HG03342 (cell line): ENCODE data around the gene RAD51B.
A peak's percentile ranks its signal among the peaks of the same experiment; 100 is the strongest.
"Not testable (repeated sequence)": the region's sequence is repeated elsewhere in the genome, so short reads cannot be mapped to it uniquely, and the experiment has no call there.

ENCODE experiments used
- ATAC-seq: cut with Tn5 transposase; IDR thresholded peaks from one replicate; pipeline ENCODE4 v1.9.1; 2021; ENCODE audit warnings: mild to moderate bottlenecking, moderate library complexity; ENCODE audit not compliant: unreplicated experiment

Gene RAD51B

GRCh38 chr14:68285421-68286179 lies 466.0 kb downstream of the RAD51B start:
- ATAC-seq = no peak

DNA sequence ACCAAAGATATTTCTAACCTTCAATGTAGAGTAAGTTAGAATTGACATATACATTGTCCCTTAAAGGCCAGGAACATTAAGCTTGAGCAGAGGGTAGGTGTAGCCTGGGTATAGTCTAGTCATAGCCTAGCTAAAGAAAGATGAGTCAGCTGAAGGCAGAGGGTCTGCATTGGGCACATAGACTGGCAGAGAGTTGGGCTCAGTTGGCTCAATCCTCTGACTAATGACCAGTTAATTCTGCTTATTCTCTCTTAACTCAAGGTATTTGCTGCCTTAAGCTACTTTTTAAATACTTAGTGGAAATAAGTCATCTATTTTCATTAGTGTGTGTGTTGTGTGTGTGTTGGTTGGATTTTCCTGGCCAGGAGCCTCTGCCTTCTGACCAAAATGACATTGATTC lies 467.1 kb downstream of the RAD51B start:
- no peak for ATAC-seq

DNA sequence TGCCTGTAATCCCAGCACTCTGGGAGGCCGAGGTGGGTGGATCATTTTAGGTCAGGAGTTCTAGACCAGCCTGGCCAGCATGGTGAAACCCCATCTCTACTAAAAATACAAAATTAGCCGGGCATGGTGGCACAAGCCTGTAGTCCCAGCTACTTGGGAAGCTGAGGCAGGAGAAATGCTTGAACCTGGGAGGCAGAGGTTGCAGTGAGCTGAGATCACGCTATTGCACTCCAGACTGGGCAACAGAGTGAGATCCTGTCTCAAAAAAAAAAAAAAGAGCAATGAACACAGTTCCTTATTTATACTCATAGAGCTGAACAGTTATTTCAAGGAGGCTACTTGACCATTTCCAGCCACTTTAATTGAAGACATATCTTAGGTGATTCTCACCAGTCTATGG lies 469.9 kb downstream of the RAD51B start:
- ATAC-seq = not testable (repeated sequence)

GRCh38 chr14:68291820-68292219 lies 472.2 kb downstream of the RAD51B start:
- ATAC-seq = no peak

DNA sequence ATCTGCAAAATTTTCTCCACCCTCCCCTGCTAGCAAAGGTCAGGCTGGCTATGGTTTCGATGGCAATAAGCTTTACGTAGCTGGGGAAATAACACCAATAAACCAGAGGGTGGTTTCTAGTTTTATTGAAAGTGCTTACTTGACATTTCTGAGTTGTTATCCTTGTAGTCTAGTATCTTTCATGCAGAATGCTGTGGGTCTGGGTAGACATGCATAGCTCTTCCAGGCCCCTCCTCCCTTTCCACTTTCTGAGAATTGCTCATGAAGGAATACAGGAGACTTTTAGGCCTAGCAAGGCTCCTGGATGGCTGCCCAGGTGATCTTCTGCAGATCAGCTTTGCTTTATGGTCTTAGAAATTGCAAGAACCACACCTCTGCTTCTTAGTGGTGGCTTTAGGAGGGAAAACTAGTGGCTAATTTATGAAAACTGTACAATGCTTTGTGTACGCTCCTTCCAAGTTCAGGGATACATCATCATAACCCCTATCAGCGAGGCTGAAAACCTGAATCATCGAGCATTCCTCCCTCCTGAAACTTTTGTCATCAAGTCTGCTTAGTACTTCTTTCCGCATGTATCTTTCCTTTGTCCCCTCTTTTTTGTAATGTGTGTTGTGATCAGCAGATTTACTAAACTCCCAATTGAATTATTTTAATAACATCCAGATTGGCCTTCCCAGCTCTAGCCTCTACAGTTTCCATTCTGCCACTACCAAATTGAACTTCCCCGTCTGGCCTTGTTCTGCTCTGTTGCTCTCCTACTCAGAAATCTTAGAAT lies 473.0 kb downstream of the RAD51B start:
- no peak for ATAC-seq

GRCh38 chr14:68293404-68293803 lies 473.8 kb downstream of the RAD51B start:
- ATAC-seq = no peak

- no peak for ATAC-seq
These were observed 475.8 kb downstream of the RAD51B start for GRCh38 chr14:68295316-68295816.

DNA sequence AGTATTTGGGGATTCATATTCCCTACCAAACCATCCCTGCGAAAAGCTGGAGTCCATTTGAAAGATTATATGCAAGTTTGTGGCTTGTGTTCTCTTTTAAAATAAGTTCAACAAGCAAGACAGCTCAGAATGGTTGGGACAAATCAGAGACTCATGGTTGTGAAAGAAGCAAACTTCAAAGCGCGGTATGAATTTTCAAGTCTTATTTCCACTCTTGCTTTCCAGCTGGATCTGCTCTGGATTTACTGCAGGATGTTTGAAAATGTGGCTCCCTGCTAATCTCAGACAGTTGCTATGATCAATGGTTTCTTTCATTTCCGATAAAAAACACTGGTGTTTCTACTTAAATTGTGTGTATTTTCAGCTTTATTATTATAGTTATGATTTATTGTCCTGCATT lies 477.5 kb downstream of the RAD51B start:
- no peak for ATAC-seq

DNA sequence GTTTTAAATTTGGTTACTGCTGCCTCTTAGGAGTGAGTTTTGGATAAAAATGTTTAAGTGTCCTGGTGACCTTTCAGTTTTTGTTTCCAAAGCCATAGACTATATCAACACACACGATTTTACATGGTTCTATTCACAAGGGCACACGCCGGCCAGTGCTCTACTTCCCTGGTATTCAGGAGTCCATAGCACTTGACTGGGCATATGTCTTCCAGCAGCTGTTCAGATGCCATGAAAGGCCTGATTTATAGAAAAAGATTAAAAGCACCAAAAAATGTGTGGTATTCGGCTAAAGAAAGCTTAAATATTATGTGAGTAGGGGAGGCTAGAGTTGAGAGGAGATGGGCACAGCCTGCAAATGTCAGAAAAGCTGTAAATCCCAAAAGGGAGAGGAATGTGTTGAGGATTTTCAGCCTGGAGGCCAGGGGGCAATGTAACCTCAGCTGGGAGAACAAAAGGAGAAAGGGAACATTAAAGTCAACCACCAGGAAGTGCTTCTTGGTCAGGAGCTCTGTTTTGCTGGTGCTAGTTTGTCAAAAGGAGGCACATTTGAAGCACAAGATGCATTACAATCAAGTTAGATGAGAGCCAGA lies 478.4 kb downstream of the RAD51B start:
- no peak for ATAC-seq

- ATAC-seq = no peak
These were observed 481.0 kb downstream of the RAD51B start for GRCh38 chr14:68300608-68301007.

DNA sequence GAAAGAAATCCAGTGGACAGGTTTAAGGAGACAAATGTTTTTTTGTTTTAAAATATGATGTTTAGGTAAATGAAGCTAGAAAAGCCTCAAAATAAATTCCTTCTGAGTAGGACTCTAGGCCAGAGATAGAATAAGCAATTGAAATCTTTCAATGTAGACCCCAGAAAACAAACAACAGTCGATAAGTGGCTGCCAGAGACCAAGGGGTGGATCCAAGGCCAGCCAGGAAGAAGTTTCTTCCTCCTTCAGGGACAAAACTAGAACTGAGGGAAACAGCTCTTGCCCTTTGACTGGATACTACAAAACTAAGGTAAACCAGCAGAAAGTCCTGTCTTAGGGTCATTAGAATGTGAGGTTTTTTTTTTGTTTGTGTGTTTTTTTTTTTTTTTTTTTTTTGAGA lies 481.6 kb downstream of the RAD51B start:
- ATAC-seq = no peak

DNA sequence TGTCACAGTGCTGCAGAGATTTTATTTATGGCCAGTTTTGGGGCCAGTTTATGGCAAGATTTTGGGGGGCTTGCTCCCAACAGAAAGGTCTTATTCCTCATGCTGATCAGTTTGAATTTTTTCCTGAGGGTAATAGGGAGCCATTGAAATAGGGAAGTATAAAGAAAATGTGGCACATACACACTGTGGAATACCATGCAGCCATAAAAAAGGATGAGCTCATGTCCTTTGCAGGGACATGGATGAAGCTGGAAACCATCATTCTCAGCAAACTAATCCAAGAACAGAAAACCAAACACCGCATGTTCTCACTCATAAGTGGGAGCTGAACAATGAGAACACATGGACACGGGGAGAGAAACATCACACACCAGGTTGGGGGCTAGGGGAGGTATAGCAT lies 483.4 kb downstream of the RAD51B start:
- not testable (repeated sequence) for ATAC-seq

DNA sequence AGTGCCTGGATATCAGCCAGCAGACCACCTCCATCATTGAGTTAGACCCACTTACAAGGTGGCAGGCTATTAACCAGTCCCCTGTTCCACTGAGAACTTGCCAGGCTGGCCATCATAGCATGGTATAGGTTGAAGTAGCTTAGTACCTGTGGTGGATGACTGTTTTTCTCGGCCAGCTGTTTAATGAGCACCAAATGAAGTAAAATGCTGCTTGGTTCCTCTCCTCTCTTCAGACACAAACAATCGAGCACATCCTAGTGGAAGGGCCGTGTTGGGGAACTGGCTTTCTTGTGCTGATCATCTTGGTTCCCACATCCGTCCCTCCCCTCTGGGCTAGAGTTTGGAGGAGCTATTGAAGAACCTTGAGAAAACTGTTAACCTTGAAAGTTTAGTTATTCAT lies 486.2 kb downstream of the RAD51B start:
- ATAC-seq = no peak

DNA sequence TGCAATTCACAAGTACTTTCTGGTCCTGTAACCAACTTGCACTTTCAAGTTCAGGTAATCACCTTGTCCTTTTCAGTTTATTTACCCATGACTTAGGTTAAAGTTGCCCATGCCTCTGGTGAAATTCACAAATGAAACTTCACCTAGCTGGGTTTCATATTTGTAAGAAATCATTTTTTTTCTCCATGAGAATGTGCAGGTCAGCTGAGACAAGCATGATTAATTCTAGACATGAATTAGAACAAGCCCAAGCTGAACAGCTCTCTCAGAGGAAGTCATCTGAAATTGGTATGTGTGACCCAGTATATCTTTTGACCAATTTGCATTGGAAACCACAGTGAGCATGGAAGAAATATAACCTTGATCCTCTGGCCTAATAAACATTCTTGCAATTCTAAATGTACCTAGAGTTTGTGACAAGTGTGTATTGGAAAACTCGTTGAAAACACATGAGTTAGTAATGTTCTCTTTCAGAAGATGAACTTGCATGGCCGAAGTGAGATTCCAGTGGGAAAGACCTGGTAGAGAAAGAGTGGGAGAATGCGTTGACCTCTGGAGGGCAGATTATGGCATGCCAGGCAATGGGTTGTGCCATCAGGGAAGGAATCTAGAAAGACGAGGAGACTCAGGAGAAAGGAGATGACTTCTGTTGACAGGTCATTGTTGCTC lies 486.8 kb downstream of the RAD51B start:
- peak; percentile 74 for ATAC-seq

DNA sequence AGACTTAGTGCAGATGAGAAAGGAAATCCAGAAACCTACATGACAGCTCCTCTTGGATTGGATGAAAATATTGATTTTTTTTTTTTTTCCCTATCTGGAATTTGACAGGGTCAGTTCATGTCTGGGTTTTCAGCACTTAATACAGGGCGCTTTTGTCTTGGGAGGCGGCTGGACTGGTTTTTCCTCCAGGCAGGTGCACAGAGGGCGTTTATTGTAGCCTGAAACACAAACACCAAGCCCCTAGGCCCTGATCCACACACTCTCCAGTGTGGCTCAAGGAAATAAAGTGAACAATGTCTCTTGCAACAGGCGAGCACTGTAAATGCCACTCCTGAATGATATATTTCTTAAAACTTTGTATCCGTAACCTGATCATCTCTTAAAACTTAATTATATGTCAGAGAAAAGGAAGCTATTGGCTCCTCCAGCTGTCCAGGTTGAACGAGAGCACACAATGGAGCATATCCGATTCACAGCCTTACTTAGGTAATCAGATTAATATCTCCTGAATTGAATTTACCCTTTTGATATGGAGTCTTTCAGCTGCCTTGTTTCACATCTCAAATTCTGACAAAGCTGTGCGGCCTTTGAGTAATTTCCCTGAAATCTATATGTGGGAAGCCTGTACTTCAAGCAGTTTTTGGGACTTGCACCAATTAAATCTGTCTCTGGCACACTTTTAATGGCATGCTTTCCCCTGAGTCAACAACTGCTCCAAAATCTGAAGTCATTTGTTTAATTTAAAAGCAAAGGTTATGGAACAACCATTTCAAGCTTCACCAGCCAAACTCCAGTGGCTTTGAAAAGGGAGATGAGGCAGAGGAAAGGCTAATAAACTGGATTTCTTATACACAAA lies 487.6 kb downstream of the RAD51B start:
- ATAC-seq = peak; percentile 4

DNA sequence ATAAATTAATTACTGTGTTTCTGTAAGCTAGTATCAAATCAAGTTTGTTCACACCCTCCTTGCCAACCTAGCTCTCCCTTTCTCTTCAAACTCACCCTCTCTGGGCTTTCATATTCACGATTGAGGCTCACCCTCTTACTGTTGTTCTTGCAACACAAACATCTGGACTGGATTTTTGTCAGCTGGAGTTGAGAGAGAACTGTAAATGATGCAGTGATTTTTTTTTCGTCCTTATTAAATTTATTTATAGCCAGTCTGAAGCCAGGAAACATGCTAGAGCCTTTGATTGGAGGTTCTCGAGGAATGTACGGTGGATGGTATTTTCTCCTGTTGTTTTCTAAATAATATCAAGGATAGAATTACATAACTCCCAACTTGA lies 488.2 kb downstream of the RAD51B start:
- no peak for ATAC-seq

- ATAC-seq = no peak
These were observed 489.3 kb downstream of the RAD51B start for GRCh38 chr14:68308726-68309520.

GRCh38 chr14:68309616-68310015 lies 490.0 kb downstream of the RAD51B start:
- no peak for ATAC-seq

DNA sequence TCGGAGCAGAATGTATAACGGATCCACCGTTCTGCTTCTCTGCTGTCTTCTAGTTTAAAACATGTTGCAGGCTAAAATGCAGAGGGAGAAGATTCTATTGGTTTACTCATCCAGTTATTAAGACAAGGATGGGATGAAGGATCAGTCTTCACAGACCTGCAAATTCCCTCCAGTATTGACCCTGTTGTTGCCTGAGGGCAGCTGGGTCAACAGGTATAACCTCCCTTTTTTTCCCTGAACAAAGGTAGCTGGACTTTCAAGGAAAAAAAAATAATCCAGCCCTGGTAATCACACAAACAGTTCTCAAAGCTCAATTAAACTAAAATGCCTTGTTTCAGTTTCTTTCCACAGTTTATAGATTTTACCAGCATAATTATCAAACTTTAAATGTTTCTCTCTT lies 492.7 kb downstream of the RAD51B start:
- ATAC-seq = no peak
